ENCODE data around the gene BCAS1.

Gene BCAS1

GRCh38 chr20:53907968-53908751 lies 162.2 kb downstream of the BCAS1 start:
- Histone ChIP-seq H3K9ac (ENCODE audit: low read length) (no peak overlapping the region), H3K9me3 (ENCODE audit: insufficient read depth, low read depth, low read length) (peaks cover 3% of the 10 kb centered on the region)
- no CpG with 5 or more reads among the region's 11 CpGs for WGBS (ENCODE audit: extremely low coverage, insufficient coverage, insufficient read length)

GRCh38 chr20:53905820-53906191 lies 164.6 kb downstream of the BCAS1 start:
- no peak overlapping the region for H3K27ac ChIP-seq (ENCODE audit: low read depth, low read length)
- H2AK5ac ChIP-seq (ENCODE audit: low read length), result peak overlapping the region; percentile 31
- H4K8ac ChIP-seq (ENCODE audit: low read depth, low read length), result no peak overlapping the region
- no peaks in the 10 kb centered on the region for H3K27me3 ChIP-seq (ENCODE audit: insufficient read depth, low read length)
- no peaks in the 10 kb centered on the region for H3K79me2 ChIP-seq (ENCODE audit: control insufficient read depth, insufficient read depth, low read length, poor library complexity)
- no peak overlapping the region for H4K91ac ChIP-seq (ENCODE audit: low read depth, low read length)
- H3K14ac ChIP-seq (ENCODE audit: low read length), result no peak overlapping the region
- H3K79me1 ChIP-seq (ENCODE audit: low read length), result no peaks in the 10 kb centered on the region
- no peak overlapping the region for H2BK5ac ChIP-seq (ENCODE audit: low read depth, low read length, poor library complexity)
- no peak overlapping the region for H3K18ac ChIP-seq (ENCODE audit: low read length)
- H3K4ac ChIP-seq (ENCODE audit: low read depth, low read length), result no peak overlapping the region
- H3K9me3 ChIP-seq (ENCODE audit: insufficient read depth, low read depth, low read length), result no peaks in the 10 kb centered on the region
- H2BK120ac ChIP-seq (ENCODE audit: insufficient read depth, low read length, poor library complexity), result no peak overlapping the region
- peaks cover 0 to 2% of the 10 kb centered on the region in 2 experiments for H3K4me1 ChIP-seq (ENCODE audit: control insufficient read depth in 1 of 2, insufficient read depth in 2 of 2, low read length in 2 of 2)
- H3K4me3 ChIP-seq (ENCODE audit: low read depth, low read length), result no peak overlapping the region
- no peak overlapping the region for H4K12ac ChIP-seq (ENCODE audit: low read depth, low read length)
- H2AFZ ChIP-seq (ENCODE audit: insufficient read depth, low read length, poor library complexity), result no peak overlapping the region
- no peak for DNase-seq
- H3K9ac ChIP-seq (ENCODE audit: low read length), result no peak overlapping the region
- H3K23ac ChIP-seq (ENCODE audit: low read length), result no peak overlapping the region
- H3K36me3 ChIP-seq (ENCODE audit: control insufficient read depth in 1 of 2, insufficient read depth in 2 of 2, low read length in 2 of 2), result no peaks in the 10 kb centered on the region
- H2BK12ac ChIP-seq (ENCODE audit: low read length), result no peak overlapping the region
- WGBS (ENCODE audit: extremely low coverage, insufficient coverage, insufficient read length), result no CpG with 5 or more reads among the region's 5 CpGs
- H3K4me2 ChIP-seq (ENCODE audit: low read length), result no peak overlapping the region

More at GRCh38 chr20:53907968-53908751, 162.2 kb downstream of the BCAS1 start:
- Histone ChIP-seq H4K12ac (ENCODE audit: low read depth, low read length) (no peak overlapping the region), H3K4me3 (ENCODE audit: low read depth, low read length) (no peak overlapping the region), H2BK5ac (ENCODE audit: low read depth, low read length, poor library complexity) (no peak overlapping the region), H3K36me3 (ENCODE audit: control insufficient read depth in 1 of 2, insufficient read depth in 2 of 2, low read length in 2 of 2) (no peaks in the 10 kb centered on the region), H4K91ac (ENCODE audit: low read depth, low read length) (no peak overlapping the region), H3K27ac (ENCODE audit: low read depth, low read length) (no peak overlapping the region), H3K4ac (ENCODE audit: low read depth, low read length) (no peak overlapping the region), H3K18ac (ENCODE audit: low read length) (no peak overlapping the region), H3K4me1 (ENCODE audit: control insufficient read depth in 1 of 2, insufficient read depth in 2 of 2, low read length in 2 of 2) (no peaks in the 10 kb centered on the region), H3K23ac (ENCODE audit: low read length) (no peak overlapping the region), H3K4me2 (ENCODE audit: low read length) (no peak overlapping the region), H3K79me2 (ENCODE audit: control insufficient read depth, insufficient read depth, low read length, poor library complexity) (no peaks in the 10 kb centered on the region), H2AK5ac (ENCODE audit: low read length) (no peak overlapping the region), H2BK120ac (ENCODE audit: insufficient read depth, low read length, poor library complexity) (no peak overlapping the region), H3K27me3 (ENCODE audit: insufficient read depth, low read length) (no peaks in the 10 kb centered on the region), H4K8ac (ENCODE audit: low read depth, low read length) (no peak overlapping the region), H2BK12ac (ENCODE audit: low read length) (no peak overlapping the region), H2AFZ (ENCODE audit: insufficient read depth, low read length, poor library complexity) (no peak overlapping the region), H3K79me1 (ENCODE audit: low read length) (no peaks in the 10 kb centered on the region), H3K14ac (ENCODE audit: low read length) (no peak overlapping the region)
- no peak for DNase-seq

GRCh38 chr20:53905019-53905819 lies 165.2 kb downstream of the BCAS1 start:
- H3K9ac ChIP-seq (ENCODE audit: low read length), result no peak overlapping the region
- no peak overlapping the region for H3K14ac ChIP-seq (ENCODE audit: low read length)
- no peak overlapping the region for H4K91ac ChIP-seq (ENCODE audit: low read depth, low read length)
- no peak overlapping the region for H3K4me3 ChIP-seq (ENCODE audit: low read depth, low read length)
- no peak overlapping the region for H3K18ac ChIP-seq (ENCODE audit: low read length)
- H3K27me3 ChIP-seq (ENCODE audit: insufficient read depth, low read length), result no peaks in the 10 kb centered on the region
- H4K8ac ChIP-seq (ENCODE audit: low read depth, low read length), result no peak overlapping the region
- no peak overlapping the region for H3K27ac ChIP-seq (ENCODE audit: low read depth, low read length)
- no peaks in the 10 kb centered on the region for H3K36me3 ChIP-seq (ENCODE audit: control insufficient read depth in 1 of 2, insufficient read depth in 2 of 2, low read length in 2 of 2)
- no peaks in the 10 kb centered on the region for H3K79me1 ChIP-seq (ENCODE audit: low read length)
- H3K4me2 ChIP-seq (ENCODE audit: low read length), result no peak overlapping the region
- H3K23ac ChIP-seq (ENCODE audit: low read length), result no peak overlapping the region
- DNase-seq, result no peak
- H2BK120ac ChIP-seq (ENCODE audit: insufficient read depth, low read length, poor library complexity), result no peak overlapping the region
- peaks cover 0 to 2% of the 10 kb centered on the region in 2 experiments for H3K4me1 ChIP-seq (ENCODE audit: control insufficient read depth in 1 of 2, insufficient read depth in 2 of 2, low read length in 2 of 2)
- no peak overlapping the region for H4K12ac ChIP-seq (ENCODE audit: low read depth, low read length)
- H2AK5ac ChIP-seq (ENCODE audit: low read length), result no peak overlapping the region
- H3K4ac ChIP-seq (ENCODE audit: low read depth, low read length), result no peak overlapping the region
- H3K9me3 ChIP-seq (ENCODE audit: insufficient read depth, low read depth, low read length), result no peaks in the 10 kb centered on the region
- H3K79me2 ChIP-seq (ENCODE audit: control insufficient read depth, insufficient read depth, low read length, poor library complexity), result no peaks in the 10 kb centered on the region
- WGBS (ENCODE audit: extremely low coverage, insufficient coverage, insufficient read length), result no CpG with 5 or more reads among the region's 13 CpGs
- H2BK5ac ChIP-seq (ENCODE audit: low read depth, low read length, poor library complexity), result no peak overlapping the region
- H2AFZ ChIP-seq (ENCODE audit: insufficient read depth, low read length, poor library complexity), result no peak overlapping the region
- H2BK12ac ChIP-seq (ENCODE audit: low read length), result no peak overlapping the region

GRCh38 chr20:53904261-53904660 lies 166.1 kb downstream of the BCAS1 start:
- no peak overlapping the region for H3K4me3 ChIP-seq (ENCODE audit: low read depth, low read length)
- no peak overlapping the region for H3K18ac ChIP-seq (ENCODE audit: low read length)
- no CpG with 5 or more reads among the region's 3 CpGs for WGBS (ENCODE audit: extremely low coverage, insufficient coverage, insufficient read length)
- no peak overlapping the region for H3K4ac ChIP-seq (ENCODE audit: low read depth, low read length)
- H2AFZ ChIP-seq (ENCODE audit: insufficient read depth, low read length, poor library complexity), result no peak overlapping the region
- no peak overlapping the region for H2AK5ac ChIP-seq (ENCODE audit: low read length)
- no peak overlapping the region for H3K9ac ChIP-seq (ENCODE audit: low read length)
- no peak overlapping the region for H4K8ac ChIP-seq (ENCODE audit: low read depth, low read length)
- H2BK120ac ChIP-seq (ENCODE audit: insufficient read depth, low read length, poor library complexity), result no peak overlapping the region
- no peaks in the 10 kb centered on the region for H3K27me3 ChIP-seq (ENCODE audit: insufficient read depth, low read length)
- no peak overlapping the region for H2BK5ac ChIP-seq (ENCODE audit: low read depth, low read length, poor library complexity)
- H3K23ac ChIP-seq (ENCODE audit: low read length), result no peak overlapping the region
- H3K79me2 ChIP-seq (ENCODE audit: control insufficient read depth, insufficient read depth, low read length, poor library complexity), result no peaks in the 10 kb centered on the region
- H3K79me1 ChIP-seq (ENCODE audit: low read length), result no peaks in the 10 kb centered on the region
- peaks cover 0 to 6% of the 10 kb centered on the region in 2 experiments for H3K4me1 ChIP-seq (ENCODE audit: control insufficient read depth in 1 of 2, insufficient read depth in 2 of 2, low read length in 2 of 2)
- no peaks in the 10 kb centered on the region for H3K36me3 ChIP-seq (ENCODE audit: control insufficient read depth in 1 of 2, insufficient read depth in 2 of 2, low read length in 2 of 2)
- no peak overlapping the region for H3K27ac ChIP-seq (ENCODE audit: low read depth, low read length)
- DNase-seq, result no peak
- no peak overlapping the region for H4K91ac ChIP-seq (ENCODE audit: low read depth, low read length)
- H2BK12ac ChIP-seq (ENCODE audit: low read length), result no peak overlapping the region
- H3K9me3 ChIP-seq (ENCODE audit: insufficient read depth, low read depth, low read length), result no peaks in the 10 kb centered on the region
- H4K12ac ChIP-seq (ENCODE audit: low read depth, low read length), result no peak overlapping the region
- no peak overlapping the region for H3K14ac ChIP-seq (ENCODE audit: low read length)
- no peak overlapping the region for H3K4me2 ChIP-seq (ENCODE audit: low read length)

Measured in trophoblast cell (in vitro differentiated cells and primary cell).